Heart left ventricle (tissue), 13 donors: Measurements from ENCODE around the gene RCC1.

Experiments used
- CTCF ChIP-seq, 12 donors: fragments of 200-600 bp; sonication (generic) in 4 of 12; IDR thresholded peaks; one replicate each; pipeline versions ENCODE4 v1.5.0 to v1.8.0; 2018 to 2022; ENCODE audit warnings: antibody characterized with exemption in 12 of 12, mild to moderate bottlenecking in 5 of 12
- POLR2A ChIP-seq, 2 donors: fragments of 450-650 bp; IDR thresholded peaks; one replicate each; pipeline ENCODE4 v1.6.1; 2017; ENCODE audit warnings: antibody characterized with exemption in 2 of 2, mild to moderate bottlenecking in 2 of 2, moderate library complexity in 2 of 2
- donor health status: ischemic (EF 13 %, LVEDD 7.1; RV severe dilation, severe dysfunction).
- donor health status: DM: no; HTN: yes; CAD: no.
- donor health status: DM: no; HTN: no; CAD: no.
- donor health status: ischemic (EF 25% LVEDD 6.9; RV normal size, moderate dysfunction).
- donor health status: ischemic (EF 25% LVEDD 5.7; RV mildly dilated, moderate dysfunction).
- donor health status: ischemic (EF 35%, LVEDD 5.7; RV mildly dilated, moderate dysfunction).
- donor health status: nonischemic (EF 11% LVEDD 7.7; RV severe dilation, severe dysfunction).
- donor health status: DM: yes; HTN: yes; CAD: no.
- donor health status: PGD.
- donor health status: ischemic (EF 29% LVEDD 5.4; RV normal size, mild dysfunction).
- donor health status: nonischemic (EF 23%, LVEDD 6.1; RV moderate dilation, normal function).

- no peak for TF ChIP-seq POLR2A (IDR thresholded peaks at IDR 0.05)
- no peak for TF ChIP-seq CTCF (IDR thresholded peaks at IDR 0.05)
Measured at GRCh38 chr1:28510273-28510969, 4.6 kb downstream of the RCC1 start.
